Fibroblast of skin of abdomen (primary cell): ENCODE measurements around the gene YY1.
A peak's percentile ranks its signal among the peaks of the same experiment; 100 is the strongest.
"Not testable (repeated sequence)": the region's sequence is repeated elsewhere in the genome, so short reads cannot be mapped to it uniquely, and the experiment has no call there.

Source experiments
- DNase-seq: peaks from one replicate; pipeline ENCODE4 v3.0.0-alpha.2; 2013

YY1 gene

GRCh38 chr14:100213956-100214769, 24.8 kb upstream of the YY1 start:
- peak; percentile 68 for DNase-seq

GRCh38 chr14:100214770-100215083, 24.2 kb upstream of the YY1 start:
- DNase-seq: no peak

GRCh38 chr14:100215330-100215885, 23.5 kb upstream of the YY1 start:
- no peak for DNase-seq

- DNase-seq: no peak
These were observed 19.7 kb upstream of the YY1 start for GRCh38 chr14:100219126-100219785.

- DNase-seq: peak; percentile 53
These were observed 17.3 kb upstream of the YY1 start for GRCh38 chr14:100221533-100222223.

GRCh38 chr14:100222224-100223093, 16.5 kb upstream of the YY1 start:
- no peak for DNase-seq

- DNase-seq: peak; percentile 36
These were observed 15.4 kb upstream of the YY1 start for GRCh38 chr14:100223332-100224201.

- DNase-seq: no peak
These were observed 14.6 kb upstream of the YY1 start for GRCh38 chr14:100224229-100224866.

- DNase-seq: no peak
These were observed 13.8 kb upstream of the YY1 start for GRCh38 chr14:100225169-100225568.

- DNase-seq: no peak
These were observed 8.6 kb upstream of the YY1 start for GRCh38 chr14:100230361-100230760.

- no peak for DNase-seq
These were observed 4.4 kb upstream of the YY1 start for GRCh38 chr14:100234511-100234910.

GRCh38 chr14:100236271-100236818, 2.6 kb upstream of the YY1 start:
- not testable (repeated sequence) for DNase-seq

- no peak for DNase-seq
These were observed 2.1 kb upstream of the YY1 start for GRCh38 chr14:100236881-100237280.

- DNase-seq: peak; percentile 45
These were observed 1.1 kb upstream of the YY1 start for GRCh38 chr14:100237735-100238418.

- no peak for DNase-seq
These were observed 381 bp downstream of the YY1 start for GRCh38 chr14:100239211-100239839.

GRCh38 chr14:100239840-100240667, 1.1 kb downstream of the YY1 start:
- DNase-seq: peak; percentile 92

GRCh38 chr14:100240668-100241032, 1.7 kb downstream of the YY1 start:
- no peak for DNase-seq

GRCh38 chr14:100241279-100241678, 2.3 kb downstream of the YY1 start:
- no peak for DNase-seq
